Neuron (in vitro differentiated cells): Measurements from ENCODE around the gene CCDC177.

Experiments used
- H2AFZ ChIP-seq: one replicate; pipeline ENCODE4 v1.6.1; 2013; ENCODE audit warnings: low read depth, mild to moderate bottlenecking, inconsistent platforms, low read length, moderate library complexity
- H3K27me3 ChIP-seq: one replicate; pipeline ENCODE4 v1.6.1; 2013; ENCODE audit warnings: low read length; ENCODE audit not compliant: insufficient read depth
- H3K36me3 ChIP-seq: one replicate; pipeline ENCODE4 v1.6.1; 2013; ENCODE audit warnings: low read length; ENCODE audit not compliant: insufficient read depth
- H3K4me1 ChIP-seq: one replicate; pipeline ENCODE4 v1.6.1; 2013; ENCODE audit warnings: low read length; ENCODE audit not compliant: insufficient read depth
- H3K4me3 ChIP-seq: 2 replicates; pipeline ENCODE4 v1.5.1; 2013; ENCODE audit warnings: mild to moderate bottlenecking, low read length, moderate library complexity
- H3K9me3 ChIP-seq: one replicate; pipeline ENCODE4 v1.6.1; 2013; ENCODE audit warnings: low read length

The CCDC177 gene

DNA sequence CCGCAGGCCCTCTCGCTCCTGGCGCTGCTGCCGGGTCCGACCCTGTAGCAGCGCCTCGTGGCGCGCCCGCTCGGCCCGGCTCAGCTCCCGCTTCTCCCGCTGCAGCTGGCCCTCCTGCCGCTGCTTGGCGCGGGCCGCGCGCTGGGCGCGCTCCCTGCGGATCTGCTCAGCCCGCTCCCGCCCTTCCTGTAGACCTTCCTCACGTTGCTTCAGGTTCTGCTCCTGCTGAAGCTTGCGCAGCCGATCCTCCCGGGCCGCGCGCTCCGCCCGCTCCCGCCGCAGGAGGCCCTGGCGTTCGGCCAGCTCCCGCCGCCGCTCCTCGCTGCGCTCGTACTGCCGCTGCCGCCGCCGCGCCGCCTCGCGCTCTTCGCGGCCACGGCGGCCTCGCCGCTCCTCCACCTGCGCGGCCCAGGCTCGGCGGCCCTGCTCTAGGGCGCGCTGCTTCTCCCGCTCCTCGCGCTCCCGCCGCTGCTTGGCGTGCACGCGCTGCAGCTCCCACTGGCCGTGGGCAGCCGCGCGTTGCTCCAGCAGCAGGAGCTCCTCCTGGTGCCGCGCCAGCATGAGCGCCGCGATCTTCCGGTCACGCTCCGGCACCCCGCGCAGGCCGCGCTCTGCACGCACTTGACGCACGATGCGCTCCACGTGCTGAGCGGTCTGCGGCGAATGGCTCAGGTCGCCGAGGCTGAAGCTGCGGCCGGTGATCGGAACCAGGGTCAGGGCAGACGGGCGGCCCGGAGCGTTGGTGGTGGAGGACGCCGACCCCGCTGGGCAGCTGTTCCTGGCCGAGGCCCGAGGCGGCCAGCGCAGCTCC lies 2.4 kb downstream of the CCDC177 start:
- Histone ChIP-seq H3K4me3 (no peak overlapping the region), H3K27me3 (no peaks in the 10 kb centered on the region), H2AFZ (no peak overlapping the region), H3K9me3 (peaks cover 17% of the 10 kb centered on the region), H3K36me3 (peaks cover 35% of the 10 kb centered on the region), H3K4me1 (peaks cover 12% of the 10 kb centered on the region)

- no peaks in the 10 kb centered on the region for H3K27me3 ChIP-seq
- peaks cover 17% of the 10 kb centered on the region for H3K9me3 ChIP-seq
- peaks cover 35% of the 10 kb centered on the region for H3K36me3 ChIP-seq
- H3K4me1 ChIP-seq: peaks cover 12% of the 10 kb centered on the region
- H3K4me3 ChIP-seq: no peak overlapping the region
- H2AFZ ChIP-seq: no peak overlapping the region
Measured at GRCh38 chr14:69571449-69572029, 3.1 kb downstream of the CCDC177 start.

DNA sequence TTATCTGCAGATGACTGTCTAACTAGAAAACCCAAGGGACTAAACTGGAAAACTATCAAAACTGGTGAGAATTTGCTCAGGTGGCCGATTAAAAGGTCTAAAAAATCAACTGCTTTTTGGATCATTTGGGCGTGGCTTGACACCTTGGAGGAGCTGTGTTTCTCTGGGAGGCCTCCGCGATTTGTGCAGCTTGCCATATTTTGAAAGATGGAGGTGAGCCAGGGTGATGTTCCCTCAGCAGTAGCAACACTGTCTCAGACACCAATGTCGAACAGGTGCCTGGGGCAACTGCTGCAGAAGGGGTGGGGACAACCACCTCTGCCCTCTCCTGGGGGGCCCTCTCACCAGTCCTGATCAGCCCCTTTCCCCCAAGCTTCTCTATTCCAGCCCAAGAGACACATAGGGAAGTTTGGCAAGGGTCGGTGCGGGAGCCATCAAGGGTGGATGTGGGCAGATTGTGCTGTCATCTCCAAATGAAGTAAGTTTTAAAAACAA lies 3.8 kb downstream of the CCDC177 start:
- no peak overlapping the region for H2AFZ ChIP-seq
- H3K4me1 ChIP-seq: peaks cover 12% of the 10 kb centered on the region
- H3K9me3 ChIP-seq: peaks cover 17% of the 10 kb centered on the region
- no peaks in the 10 kb centered on the region for H3K27me3 ChIP-seq
- H3K4me3 ChIP-seq: no peak overlapping the region
- H3K36me3 ChIP-seq: peaks cover 35% of the 10 kb centered on the region

DNA sequence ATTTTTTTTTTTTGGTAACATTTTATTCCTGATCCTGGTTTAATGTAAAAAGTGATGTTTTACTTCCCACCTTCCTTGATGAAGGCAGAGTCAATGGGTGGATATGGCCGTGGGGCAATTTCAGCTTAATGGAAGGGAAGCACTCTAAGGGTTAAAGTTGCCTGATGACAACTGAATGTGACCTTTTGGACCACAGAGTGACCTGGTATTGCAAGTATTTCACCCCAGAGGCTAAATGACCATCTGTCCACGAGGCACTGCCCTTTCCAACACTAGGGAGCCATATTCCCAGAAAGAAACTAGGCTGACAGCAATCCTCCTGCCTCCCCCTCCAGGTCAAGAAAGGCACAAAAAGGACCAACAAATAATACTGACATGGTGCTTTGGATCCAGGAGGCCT lies 4.8 kb downstream of the CCDC177 start:
- no peaks in the 10 kb centered on the region for H3K27me3 ChIP-seq
- no peak overlapping the region for H3K4me3 ChIP-seq
- H3K9me3 ChIP-seq: peaks cover 17% of the 10 kb centered on the region
- no peak overlapping the region for H2AFZ ChIP-seq
- H3K4me1 ChIP-seq: peaks cover 12% of the 10 kb centered on the region
- H3K36me3 ChIP-seq: peaks cover 35% of the 10 kb centered on the region

GRCh38 chr14:69567563-69567962 lies 7.1 kb downstream of the CCDC177 start:
- H3K36me3 ChIP-seq: peaks cover 33% of the 10 kb centered on the region
- peaks cover 8% of the 10 kb centered on the region for H3K4me1 ChIP-seq
- no peak overlapping the region for H3K4me3 ChIP-seq
- no peaks in the 10 kb centered on the region for H3K27me3 ChIP-seq
- H2AFZ ChIP-seq: no peak overlapping the region
- H3K9me3 ChIP-seq: peaks cover 15% of the 10 kb centered on the region

GRCh38 chr14:69561893-69562292 lies 12.8 kb downstream of the CCDC177 start:
- Histone ChIP-seq H3K27me3 (no peaks in the 10 kb centered on the region), H2AFZ (no peak overlapping the region), H3K4me3 (no peak overlapping the region), H3K4me1 (peaks cover 33% of the 10 kb centered on the region), H3K9me3 (no peaks in the 10 kb centered on the region), H3K36me3 (no peaks in the 10 kb centered on the region)

GRCh38 chr14:69560826-69561225 lies 13.8 kb downstream of the CCDC177 start:
- no peak overlapping the region for H2AFZ ChIP-seq
- no peaks in the 10 kb centered on the region for H3K27me3 ChIP-seq
- H3K36me3 ChIP-seq: no peaks in the 10 kb centered on the region
- no peaks in the 10 kb centered on the region for H3K9me3 ChIP-seq
- peaks cover 33% of the 10 kb centered on the region for H3K4me1 ChIP-seq
- no peak overlapping the region for H3K4me3 ChIP-seq

GRCh38 chr14:69559581-69560011 lies 15.1 kb downstream of the CCDC177 start:
- Histone ChIP-seq H2AFZ (no peak overlapping the region), H3K9me3 (no peaks in the 10 kb centered on the region), H3K4me1 (peaks cover 33% of the 10 kb centered on the region), H3K27me3 (no peaks in the 10 kb centered on the region), H3K36me3 (no peaks in the 10 kb centered on the region), H3K4me3 (no peak overlapping the region)

GRCh38 chr14:69558774-69559173 lies 15.9 kb downstream of the CCDC177 start:
- Histone ChIP-seq H3K4me3 (no peak overlapping the region), H3K9me3 (no peaks in the 10 kb centered on the region), H2AFZ (no peak overlapping the region), H3K4me1 (peaks cover 33% of the 10 kb centered on the region), H3K36me3 (no peaks in the 10 kb centered on the region), H3K27me3 (no peaks in the 10 kb centered on the region)

DNA sequence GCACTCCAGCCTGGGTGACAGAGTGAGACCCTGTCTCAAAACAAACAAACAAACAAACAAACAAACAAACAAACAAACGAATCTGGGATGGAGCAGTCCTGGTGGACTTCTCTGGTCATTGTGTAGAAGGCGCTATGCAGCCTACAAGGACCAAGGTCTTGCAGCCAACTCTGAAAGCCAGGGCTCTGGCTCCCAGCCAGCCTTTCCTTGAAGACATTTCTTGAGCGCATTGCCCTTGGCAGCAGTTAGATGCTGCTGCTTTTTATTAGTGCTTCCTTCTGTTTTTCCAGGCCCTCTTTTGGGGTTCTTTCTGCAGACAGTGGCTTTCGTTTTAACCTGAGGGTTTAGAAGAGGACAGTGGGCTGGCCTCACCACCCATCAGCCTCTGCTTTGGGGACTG lies 20.2 kb downstream of the CCDC177 start:
- H3K9me3 ChIP-seq: no peaks in the 10 kb centered on the region
- H3K27me3 ChIP-seq: no peaks in the 10 kb centered on the region
- H3K36me3 ChIP-seq: no peaks in the 10 kb centered on the region
- no peak overlapping the region for H2AFZ ChIP-seq
- H3K4me3 ChIP-seq: no peak overlapping the region
- H3K4me1 ChIP-seq: peaks cover 24% of the 10 kb centered on the region

GRCh38 chr14:69553252-69553651 lies 21.4 kb downstream of the CCDC177 start:
- peaks cover 16% of the 10 kb centered on the region for H3K4me1 ChIP-seq
- H3K36me3 ChIP-seq: no peaks in the 10 kb centered on the region
- no peak overlapping the region for H2AFZ ChIP-seq
- no peaks in the 10 kb centered on the region for H3K9me3 ChIP-seq
- no peaks in the 10 kb centered on the region for H3K27me3 ChIP-seq
- no peak overlapping the region for H3K4me3 ChIP-seq

DNA sequence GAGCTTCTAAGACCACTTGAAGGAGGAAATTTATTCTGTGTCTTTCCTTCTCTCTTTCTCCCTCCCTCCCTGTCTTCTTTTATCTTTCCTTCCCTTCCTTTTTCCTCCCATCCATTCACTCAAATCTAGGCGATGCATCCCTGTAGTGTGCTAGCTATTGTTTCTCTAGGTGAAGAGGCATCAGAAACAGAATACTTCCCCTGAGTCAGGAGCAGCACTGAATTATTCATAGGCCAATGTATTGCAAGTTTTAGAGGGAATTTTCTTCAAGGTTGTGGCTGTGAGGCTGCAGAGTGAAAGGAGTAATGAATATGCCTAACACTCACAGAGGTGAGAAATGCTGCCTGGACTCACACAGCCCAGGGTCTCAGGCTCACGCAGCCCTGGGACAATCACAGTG lies 23.2 kb downstream of the CCDC177 start:
- Histone ChIP-seq H3K4me1 (peaks cover 16% of the 10 kb centered on the region), H3K27me3 (no peaks in the 10 kb centered on the region), H3K4me3 (no peak overlapping the region), H3K36me3 (no peaks in the 10 kb centered on the region), H2AFZ (no peak overlapping the region), H3K9me3 (no peaks in the 10 kb centered on the region)

GRCh38 chr14:69548566-69548965 lies 26.1 kb downstream of the CCDC177 start:
- Histone ChIP-seq H3K36me3 (no peaks in the 10 kb centered on the region), H3K4me1 (peaks cover 25% of the 10 kb centered on the region), H3K9me3 (peaks cover 2% of the 10 kb centered on the region), H2AFZ (no peak overlapping the region), H3K27me3 (no peaks in the 10 kb centered on the region), H3K4me3 (no peak overlapping the region)
